Immature natural killer cell (primary cell): ENCODE data around the gene BCL7C. TPM values are rescaled to one million over a fixed set of nuclear protein-coding genes. Genes with fewer than 3 reads are reported as not detected.
"Not testable (repeated sequence)": the region's sequence is repeated elsewhere in the genome, so short reads cannot be mapped to it uniquely, and the experiment has no call there.

Experiments used
- DNase-seq, 3 donors: peaks; one replicate each; pipeline ENCODE4 v3.0.0; 2022; ENCODE audit warnings: mixed read lengths in 1 of 3
- H3K27ac Mint-ChIP-seq, 6 donors: one replicate each; pipeline ENCODE4 v1.8.0; 2020; ENCODE audit warnings: mixed read lengths in 6 of 6, mild to moderate bottlenecking in 5 of 6, inconsistent platforms in 4 of 6, moderate library complexity in 3 of 6
- H3K27me3 Mint-ChIP-seq, 3 donors: one replicate each; pipeline ENCODE4 v1.8.0; 2020 to 2021; ENCODE audit warnings: low read depth in 3 of 3, mild to moderate bottlenecking in 3 of 3, mixed read lengths in 3 of 3, moderate library complexity in 3 of 3, inconsistent platforms in 1 of 3
- H3K36me3 Mint-ChIP-seq, 3 donors: one replicate each; pipeline ENCODE4 v1.8.0; 2020; ENCODE audit warnings: mixed read lengths in 3 of 3, inconsistent platforms in 2 of 3, mild to moderate bottlenecking in 2 of 3
- H3K4me1 Mint-ChIP-seq, 2 donors: one replicate each; pipeline ENCODE4 v1.8.0; 2020; ENCODE audit warnings: inconsistent platforms in 2 of 2, mild to moderate bottlenecking in 2 of 2, mixed read lengths in 2 of 2, moderate library complexity in 1 of 2
- H3K4me3 Mint-ChIP-seq, 5 donors: one replicate each; pipeline ENCODE4 v1.8.0; 2020; ENCODE audit warnings: mild to moderate bottlenecking in 5 of 5, mixed read lengths in 5 of 5, inconsistent platforms in 3 of 5, moderate library complexity in 3 of 5
- H3K9me3 Mint-ChIP-seq, 6 donors: one replicate each; pipeline ENCODE4 v1.8.0; 2020; ENCODE audit warnings: mild to moderate bottlenecking in 6 of 6, mixed read lengths in 6 of 6, inconsistent platforms in 4 of 6, moderate library complexity in 3 of 6
- polyA plus RNA-seq, 3 donors: library from polyadenylated mRNA; unstranded; fragments of 300-500 nt; fragmentation: Illumina TruSeq; gene quantifications; one replicate each; pipeline ENCODE4 v1.2.3, GENCODE V29; 2021

The BCL7C gene
- polyA plus RNA-seq, 3 donors from 2014 or later, result 44.5 to 80.0 (median 60.7) TPM

- Mint-ChIP-seq H3K4me3 (peak within 1 kb of the TSS; percentile 68 to 86 (median 71)), H3K27me3 (peaks cover 0 to 8% (median 8%) of the 10 kb centered on the region in 3 donors), H3K9me3 (no peaks in the 10 kb centered on the region), H3K36me3 (no peaks in the 10 kb centered on the region), H3K27ac (peak within 1 kb of the TSS; percentile 59 to 93 (median 82)), H3K4me1 (peaks cover 52 to 54% of the 10 kb centered on the region in 2 donors)
- DNase-seq, result no peak
Observed at GRCh38 chr16:30896261-30896888, 2.5 kb upstream of the BCL7C start, which contains the start of gene CTF1. Gene CTF1 (plus strand): TSS chr16:30896614. CDS start chr16:30896644, 30 bp downstream.

GRCh38 chr16:30895627-30896260, 1.9 kb upstream of the BCL7C start:
- peaks cover 45 to 48% of the 10 kb centered on the region in 2 donors for H3K4me1 Mint-ChIP-seq
- no peaks in the 10 kb centered on the region for H3K36me3 Mint-ChIP-seq
- H3K4me3 Mint-ChIP-seq, result peak overlapping the region; percentile 27 to 86 (median 64)
- DNase-seq, result peak in 1 of 3 donors; percentile 15
- H3K9me3 Mint-ChIP-seq, result no peaks in the 10 kb centered on the region
- H3K27me3 Mint-ChIP-seq, result peaks cover 0 to 8% (median 7%) of the 10 kb centered on the region in 3 donors
- peak overlapping the region; percentile 21 to 93 (median 82) for H3K27ac Mint-ChIP-seq

- Mint-ChIP-seq H3K27ac (peak overlapping the region; percentile 84 to 93 (median 91)), H3K36me3 (peaks cover 2% of the 10 kb centered on the region in 3 donors), H3K9me3 (no peaks in the 10 kb centered on the region), H3K4me3 (peak overlapping the region; percentile 81 to 88 (median 86)), H3K27me3 (peaks cover 0 to 8% (median 7%) of the 10 kb centered on the region in 3 donors), H3K4me1 (peaks cover 43 to 46% of the 10 kb centered on the region in 2 donors)
- no peak for DNase-seq
Observed at GRCh38 chr16:30894540-30895368, 877 bp upstream of the BCL7C start.

GRCh38 chr16:30893417-30893743, 497 bp downstream of the BCL7C start:
- peaks cover 4 to 11% (median 9%) of the 10 kb centered on the region in 3 donors for H3K36me3 Mint-ChIP-seq
- peak overlapping the region; percentile 80 to 90 (median 88) for H3K27ac Mint-ChIP-seq
- peak overlapping the region; percentile 85 to 93 (median 87) for H3K4me3 Mint-ChIP-seq
- no peaks in the 10 kb centered on the region for H3K9me3 Mint-ChIP-seq
- H3K27me3 Mint-ChIP-seq, result peaks cover 0 to 8% (median 7%) of the 10 kb centered on the region in 3 donors
- DNase-seq, result peak in 1 of 3 donors; percentile 13
- peaks cover 43 to 46% of the 10 kb centered on the region in 2 donors for H3K4me1 Mint-ChIP-seq

- DNase-seq, result no peak
- H3K4me1 Mint-ChIP-seq, result peaks cover 43 to 46% of the 10 kb centered on the region in 2 donors
- H3K9me3 Mint-ChIP-seq, result no peaks in the 10 kb centered on the region
- H3K27ac Mint-ChIP-seq, result peak overlapping the region; percentile 80 to 90 (median 88)
- H3K4me3 Mint-ChIP-seq, result peak overlapping the region; percentile 85 to 93 (median 87)
- peaks cover 0 to 8% (median 7%) of the 10 kb centered on the region in 3 donors for H3K27me3 Mint-ChIP-seq
- H3K36me3 Mint-ChIP-seq, result peaks cover 4 to 11% (median 9%) of the 10 kb centered on the region in 3 donors
Observed at GRCh38 chr16:30892670-30893416, 1.0 kb downstream of the BCL7C start.

GRCh38 chr16:30891043-30891823, 2.6 kb downstream of the BCL7C start:
- not testable (repeated sequence) for H3K9me3 Mint-ChIP-seq, H3K27me3 Mint-ChIP-seq, DNase-seq
- Mint-ChIP-seq H3K4me3 (peak overlapping the region; percentile 24 to 53 (median 33)), H3K36me3 (peaks cover 7 to 14% (median 9%) of the 10 kb centered on the region in 3 donors), H3K4me1 (peaks cover 34 to 38% of the 10 kb centered on the region in 2 donors), H3K27ac (peak overlapping the region in 1 of 6 donors; percentile 51)

GRCh38 chr16:30889721-30890120, 4.2 kb downstream of the BCL7C start:
- H3K4me1 Mint-ChIP-seq, result peaks cover 27 to 28% of the 10 kb centered on the region in 2 donors
- no peak for DNase-seq
- no peaks in the 10 kb centered on the region for H3K9me3 Mint-ChIP-seq
- peaks cover 11 to 18% (median 14%) of the 10 kb centered on the region in 3 donors for H3K36me3 Mint-ChIP-seq
- peak overlapping the region in 1 of 5 donors; percentile 21 for H3K4me3 Mint-ChIP-seq
- no peak overlapping the region for H3K27ac Mint-ChIP-seq
- H3K27me3 Mint-ChIP-seq, result peaks cover 0 to 4% (median 3%) of the 10 kb centered on the region in 3 donors

GRCh38 chr16:30888856-30889499, 4.9 kb downstream of the BCL7C start:
- Mint-ChIP-seq H3K9me3 (no peaks in the 10 kb centered on the region), H3K4me3 (no peak overlapping the region), H3K27ac (peak overlapping the region in 1 of 6 donors; percentile 46), H3K4me1 (peaks cover 22% of the 10 kb centered on the region in 2 donors), H3K36me3 (peaks cover 11 to 18% (median 14%) of the 10 kb centered on the region in 3 donors), H3K27me3 (peaks cover 0 to 4% (median 1%) of the 10 kb centered on the region in 3 donors)
- DNase-seq, result no peak

- Mint-ChIP-seq H3K9me3 (no peaks in the 10 kb centered on the region), H3K4me1 (peaks cover 17 to 19% of the 10 kb centered on the region in 2 donors), H3K27ac (no peak overlapping the region), H3K4me3 (no peak overlapping the region), H3K36me3 (peaks cover 11 to 18% (median 16%) of the 10 kb centered on the region in 3 donors), H3K27me3 (peaks cover 0 to 4% (median 1%) of the 10 kb centered on the region in 3 donors)
- no peak for DNase-seq
Observed at GRCh38 chr16:30887927-30888326, 6.0 kb downstream of the BCL7C start.

GRCh38 chr16:30886145-30886544, 7.7 kb downstream of the BCL7C start:
- Mint-ChIP-seq H3K4me3 (no peak overlapping the region), H3K27me3 (no peaks in the 10 kb centered on the region), H3K27ac (peak overlapping the region in 4 of 6 donors; percentile 36 to 74 (median 47)), H3K4me1 (peaks cover 18 to 22% of the 10 kb centered on the region in 2 donors), H3K36me3 (peaks cover 11 to 20% (median 18%) of the 10 kb centered on the region in 3 donors), H3K9me3 (no peaks in the 10 kb centered on the region)
- no peak for DNase-seq

GRCh38 chr16:30885196-30885595, 8.7 kb downstream of the BCL7C start:
- Mint-ChIP-seq H3K4me1 (peaks cover 21 to 28% of the 10 kb centered on the region in 2 donors), H3K4me3 (no peak overlapping the region), H3K9me3 (no peaks in the 10 kb centered on the region), H3K27me3 (no peaks in the 10 kb centered on the region), H3K27ac (peak overlapping the region; percentile 13 to 67 (median 44)), H3K36me3 (peaks cover 11 to 20% (median 18%) of the 10 kb centered on the region in 3 donors)
- DNase-seq, result no peak

- H3K9me3 Mint-ChIP-seq, result no peaks in the 10 kb centered on the region
- peaks cover 9 to 18% (median 16%) of the 10 kb centered on the region in 3 donors for H3K36me3 Mint-ChIP-seq
- no peaks in the 10 kb centered on the region for H3K27me3 Mint-ChIP-seq
- no peak overlapping the region for H3K4me3 Mint-ChIP-seq
- H3K4me1 Mint-ChIP-seq, result peaks cover 21 to 28% of the 10 kb centered on the region in 2 donors
- no peak for DNase-seq
- H3K27ac Mint-ChIP-seq, result peak overlapping the region; percentile 13 to 67 (median 44)
Observed at GRCh38 chr16:30884760-30885159, 9.1 kb downstream of the BCL7C start.
